Muscle layer of colon (tissue), 2 donors: Measurements from ENCODE around the gene EGFR.

ENCODE experiments used
- H3K27ac ChIP-seq: one replicate; pipeline ENCODE4 v1.7.0; 2013; ENCODE audit warnings: low read depth, mild to moderate bottlenecking, low read length, moderate library complexity
- H3K27me3 ChIP-seq, 2 donors: one replicate each; pipeline ENCODE4 v1.7.0; 2013; ENCODE audit warnings: low read length in 2 of 2, mild to moderate bottlenecking in 2 of 2; ENCODE audit not compliant: insufficient read depth in 2 of 2, control insufficient read depth in 1 of 2
- H3K36me3 ChIP-seq: one replicate; pipeline ENCODE4 v1.7.0; 2013; ENCODE audit warnings: mild to moderate bottlenecking, low read length; ENCODE audit not compliant: insufficient read depth
- H3K4me1 ChIP-seq: one replicate; pipeline ENCODE4 v1.7.0; 2013; ENCODE audit warnings: mild to moderate bottlenecking, low read length; ENCODE audit not compliant: insufficient read depth
- H3K4me3 ChIP-seq, 2 donors: one replicate each; pipeline ENCODE4 v1.7.0; 2013; ENCODE audit warnings: low read length in 2 of 2, low read depth in 1 of 2, mild to moderate bottlenecking in 1 of 2, moderate library complexity in 1 of 2
- H3K9ac ChIP-seq: one replicate; pipeline ENCODE4 v1.7.0; 2013; ENCODE audit warnings: low read length
- H3K9me3 ChIP-seq: one replicate; pipeline ENCODE4 v1.7.0; 2013; ENCODE audit warnings: mild to moderate bottlenecking, low read length
- donor health status: abdominal sarcoma.
- donor health status: Adenocarcinoma of cecum.

The EGFR gene

GRCh38 chr7:55234408-55234807 lies 215.6 kb downstream of the EGFR start:
- Histone ChIP-seq H3K9ac (no peak overlapping the region), H3K27me3 (peaks cover 0 to 4% of the 10 kb centered on the region in 2 donors), H3K36me3 (no peaks in the 10 kb centered on the region), H3K4me1 (no peaks in the 10 kb centered on the region), H3K4me3 (no peak overlapping the region), H3K9me3 (no peaks in the 10 kb centered on the region), H3K27ac (no peak overlapping the region)

GRCh38 chr7:55235115-55235514 lies 216.3 kb downstream of the EGFR start:
- Histone ChIP-seq H3K27me3 (peaks cover 0 to 4% of the 10 kb centered on the region in 2 donors), H3K4me1 (no peaks in the 10 kb centered on the region), H3K9me3 (no peaks in the 10 kb centered on the region), H3K36me3 (no peaks in the 10 kb centered on the region), H3K27ac (no peak overlapping the region), H3K4me3 (no peak overlapping the region), H3K9ac (no peak overlapping the region)

GRCh38 chr7:55235801-55236200 lies 217.0 kb downstream of the EGFR start:
- Histone ChIP-seq H3K9ac (no peak overlapping the region), H3K4me3 (no peak overlapping the region), H3K4me1 (no peaks in the 10 kb centered on the region), H3K36me3 (no peaks in the 10 kb centered on the region), H3K27me3 (peaks cover 0 to 4% of the 10 kb centered on the region in 2 donors), H3K27ac (no peak overlapping the region), H3K9me3 (no peaks in the 10 kb centered on the region)

GRCh38 chr7:55236476-55236875 lies 217.7 kb downstream of the EGFR start:
- peaks cover 0 to 4% of the 10 kb centered on the region in 2 donors for H3K27me3 ChIP-seq
- no peak overlapping the region for H3K4me3 ChIP-seq
- no peaks in the 10 kb centered on the region for H3K9me3 ChIP-seq
- H3K4me1 ChIP-seq, result no peaks in the 10 kb centered on the region
- no peaks in the 10 kb centered on the region for H3K36me3 ChIP-seq
- H3K27ac ChIP-seq, result no peak overlapping the region
- no peak overlapping the region for H3K9ac ChIP-seq

GRCh38 chr7:55237156-55237893 lies 218.5 kb downstream of the EGFR start:
- no peak overlapping the region for H3K4me3 ChIP-seq
- no peak overlapping the region for H3K27ac ChIP-seq
- no peaks in the 10 kb centered on the region for H3K4me1 ChIP-seq
- H3K9me3 ChIP-seq, result no peaks in the 10 kb centered on the region
- no peaks in the 10 kb centered on the region for H3K36me3 ChIP-seq
- H3K9ac ChIP-seq, result no peak overlapping the region
- peaks cover 0 to under 1% of the 10 kb centered on the region in 2 donors for H3K27me3 ChIP-seq

GRCh38 chr7:55239406-55239805 lies 220.6 kb downstream of the EGFR start:
- Histone ChIP-seq H3K4me3 (no peak overlapping the region), H3K36me3 (no peaks in the 10 kb centered on the region), H3K9me3 (no peaks in the 10 kb centered on the region), H3K9ac (no peak overlapping the region), H3K27me3 (no peaks in the 10 kb centered on the region), H3K4me1 (no peaks in the 10 kb centered on the region), H3K27ac (no peak overlapping the region)

- H3K27me3 ChIP-seq, result no peaks in the 10 kb centered on the region
- H3K9ac ChIP-seq, result no peak overlapping the region
- no peak overlapping the region for H3K4me3 ChIP-seq
- H3K4me1 ChIP-seq, result no peaks in the 10 kb centered on the region
- H3K9me3 ChIP-seq, result no peaks in the 10 kb centered on the region
- H3K27ac ChIP-seq, result no peak overlapping the region
- H3K36me3 ChIP-seq, result no peaks in the 10 kb centered on the region
These were observed 221.8 kb downstream of the EGFR start for GRCh38 chr7:55240418-55241142.

- Histone ChIP-seq H3K36me3 (no peaks in the 10 kb centered on the region), H3K4me1 (no peaks in the 10 kb centered on the region), H3K9ac (no peak overlapping the region), H3K4me3 (no peak overlapping the region), H3K27ac (no peak overlapping the region), H3K9me3 (no peaks in the 10 kb centered on the region), H3K27me3 (no peaks in the 10 kb centered on the region)
These were observed 223.1 kb downstream of the EGFR start for GRCh38 chr7:55241958-55242357.

- Histone ChIP-seq H3K36me3 (no peaks in the 10 kb centered on the region), H3K27me3 (no peaks in the 10 kb centered on the region), H3K4me1 (no peaks in the 10 kb centered on the region), H3K4me3 (no peak overlapping the region), H3K27ac (no peak overlapping the region), H3K9ac (no peak overlapping the region), H3K9me3 (no peaks in the 10 kb centered on the region)
These were observed 223.8 kb downstream of the EGFR start for GRCh38 chr7:55242613-55243012.

- Histone ChIP-seq H3K27ac (no peak overlapping the region), H3K36me3 (no peaks in the 10 kb centered on the region), H3K27me3 (no peaks in the 10 kb centered on the region), H3K9me3 (no peaks in the 10 kb centered on the region), H3K4me3 (no peak overlapping the region), H3K9ac (no peak overlapping the region), H3K4me1 (no peaks in the 10 kb centered on the region)
These were observed 225.4 kb downstream of the EGFR start for GRCh38 chr7:55244006-55244745.

GRCh38 chr7:55245271-55245723 lies 226.5 kb downstream of the EGFR start:
- H3K4me1 ChIP-seq, result no peaks in the 10 kb centered on the region
- no peaks in the 10 kb centered on the region for H3K27me3 ChIP-seq
- no peaks in the 10 kb centered on the region for H3K36me3 ChIP-seq
- no peak overlapping the region for H3K9ac ChIP-seq
- H3K27ac ChIP-seq, result no peak overlapping the region
- H3K9me3 ChIP-seq, result no peaks in the 10 kb centered on the region
- no peak overlapping the region for H3K4me3 ChIP-seq
